ENCODE measurements around the gene THOP1. TPM values are rescaled to one million over a fixed set of nuclear protein-coding genes. Genes with fewer than 3 reads are reported as not detected.

THOP1 gene
- total and polyA plus RNA-seq, 10 donors: 31.0 to 96.2 (median 42.8) TPM

DNA sequence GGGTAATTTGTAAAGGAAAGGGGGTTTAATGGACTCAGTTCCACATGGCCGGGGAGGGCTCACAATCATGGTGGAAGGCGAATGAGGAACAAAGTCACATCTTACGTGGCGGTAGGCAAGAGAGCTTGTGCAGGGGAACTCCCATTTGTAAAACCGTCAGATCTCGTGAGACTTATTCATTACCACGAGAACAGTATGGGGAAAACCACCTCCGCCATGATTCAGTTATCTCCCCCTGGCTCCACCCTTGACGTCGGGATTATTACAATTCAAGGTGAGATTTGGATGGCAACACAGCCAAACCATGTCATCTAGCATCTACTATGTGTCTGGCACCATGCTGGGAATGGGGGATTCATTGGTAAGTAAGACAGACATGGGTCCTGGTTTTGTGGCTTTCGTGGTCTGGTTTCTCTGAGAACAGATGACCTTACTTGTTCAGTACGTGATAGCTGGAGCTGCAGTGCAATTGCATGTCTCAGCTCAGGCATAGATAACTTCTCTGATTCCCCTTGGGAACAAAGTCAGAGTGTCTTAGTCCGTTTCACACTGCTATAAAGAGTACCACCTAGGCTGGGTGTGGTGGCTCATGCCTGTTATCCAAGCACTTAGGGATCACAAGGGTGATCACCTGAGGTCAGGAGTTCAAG lies 42.7 kb downstream of the THOP1 start:
- WGBS, 5 donors: 77 to 88% (median 85%) methylated on average over 13 of the region's 13 CpGs
- H3K9me3 ChIP-seq: peaks cover 0 to 66% (median 49%) of the 10 kb centered on the region in 8 donors
- H3K27ac ChIP-seq: no peak overlapping the region
- H3K4me1 ChIP-seq: no peaks in the 10 kb centered on the region
- intact Hi-C loops (cut with DNase I; ENCODE audit: low total_unique reads): no loop called here
- no peak for DNase-seq
- peaks cover 0 to 70% (median 17%) of the 10 kb centered on the region in 6 donors for H3K36me3 ChIP-seq
- H3K4me3 ChIP-seq: no peak overlapping the region
- no peaks in the 10 kb centered on the region for H3K27me3 ChIP-seq (replicated peaks in 1 of 7)
- TF ChIP-seq POLR2AphosphoS5 (IDR thresholded peaks at IDR 0.05): no peak
- no peak for TF ChIP-seq POLR2A (IDR thresholded peaks at IDR 0.05)
- no peak for TF ChIP-seq CTCF (IDR thresholded peaks at IDR 0.05 in 8 of 11, conservative IDR thresholded peaks at IDR 0.05 in 3 of 11)

DNA sequence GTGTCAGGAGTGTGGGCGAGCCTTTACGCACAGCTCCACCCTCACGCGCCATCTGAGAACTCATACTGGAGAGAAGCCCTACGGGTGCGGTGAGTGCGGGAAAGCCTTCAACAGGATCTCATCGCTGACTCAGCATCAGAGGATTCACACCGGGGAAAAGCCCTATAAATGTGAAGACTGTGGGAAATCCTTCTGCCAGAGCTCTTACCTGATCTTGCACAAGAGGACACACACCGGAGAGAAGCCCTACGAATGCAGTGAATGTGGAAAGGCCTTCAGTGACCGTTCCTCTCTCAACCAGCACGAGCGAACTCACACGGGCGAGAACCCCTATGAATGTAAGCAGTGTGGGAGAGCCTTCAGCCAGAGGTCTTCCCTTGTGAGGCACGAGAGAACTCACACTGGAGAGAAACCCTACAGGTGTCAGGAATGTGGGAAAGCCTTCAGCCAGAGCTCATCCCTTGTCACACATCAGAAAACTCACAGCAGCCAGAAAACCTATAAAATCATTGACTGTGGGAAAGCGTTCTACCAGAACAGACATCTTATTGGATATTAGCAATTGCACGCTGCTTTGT lies 49.1 kb downstream of the THOP1 start:
- TF ChIP-seq POLR2AphosphoS5 (IDR thresholded peaks at IDR 0.05) (no peak), CTCF (IDR thresholded peaks at IDR 0.05 in 8 of 11, conservative IDR thresholded peaks at IDR 0.05 in 3 of 11) (no peak), POLR2A (IDR thresholded peaks at IDR 0.05) (no peak)
- 95 to 98% (median 97%) methylated on average over 19 of the region's 19 CpGs for WGBS, 5 donors
- no peak overlapping the region for H3K27ac ChIP-seq
- no peaks in the 10 kb centered on the region for H3K4me1 ChIP-seq
- no peaks in the 10 kb centered on the region for H3K27me3 ChIP-seq (replicated peaks in 1 of 7)
- H3K36me3 ChIP-seq: peaks cover 6 to 63% (median 28%) of the 10 kb centered on the region in 6 donors
- intact Hi-C loops (cut with DNase I; ENCODE audit: low total_unique reads): no loop called here
- DNase-seq: no peak
- H3K9me3 ChIP-seq: peaks cover 22 to 100% (median 99%) of the 10 kb centered on the region in 8 donors
- peak overlapping the region in 1 of 8 donors; percentile 23 for H3K4me3 ChIP-seq

- WGBS, 5 donors: 79 to 98% (median 86%) methylated on average over 4 of the region's 4 CpGs
- Histone ChIP-seq H3K4me3 (no peak overlapping the region), H3K27me3 (replicated peaks in 1 of 7) (no peaks in the 10 kb centered on the region), H3K27ac (no peak overlapping the region), H3K4me1 (peaks cover 5 to 17% (median 10%) of the 10 kb centered on the region in 6 donors), H3K9me3 (peaks cover 22 to 80% (median 74%) of the 10 kb centered on the region in 8 donors), H3K36me3 (peaks cover 6 to 45% (median 25%) of the 10 kb centered on the region in 6 donors)
- DNase-seq: no peak
- intact Hi-C loops (cut with DNase I; ENCODE audit: low total_unique reads): no loop called here
- no peak for TF ChIP-seq POLR2A (IDR thresholded peaks at IDR 0.05)
- no peak for TF ChIP-seq CTCF (IDR thresholded peaks at IDR 0.05 in 8 of 11, conservative IDR thresholded peaks at IDR 0.05 in 3 of 11)
- no peak for TF ChIP-seq POLR2AphosphoS5 (IDR thresholded peaks at IDR 0.05)
Measured at GRCh38 chr19:2837430-2837829, 52.1 kb downstream of the THOP1 start.
